HuH-7 (cell line): ENCODE data around the gene PSAT1.

Experiments used
- DNase-seq: peaks from one replicate; pipeline ENCODE4 v3.0.0; 2011; ENCODE audit warnings: low spot score

PSAT1 gene

DNA sequence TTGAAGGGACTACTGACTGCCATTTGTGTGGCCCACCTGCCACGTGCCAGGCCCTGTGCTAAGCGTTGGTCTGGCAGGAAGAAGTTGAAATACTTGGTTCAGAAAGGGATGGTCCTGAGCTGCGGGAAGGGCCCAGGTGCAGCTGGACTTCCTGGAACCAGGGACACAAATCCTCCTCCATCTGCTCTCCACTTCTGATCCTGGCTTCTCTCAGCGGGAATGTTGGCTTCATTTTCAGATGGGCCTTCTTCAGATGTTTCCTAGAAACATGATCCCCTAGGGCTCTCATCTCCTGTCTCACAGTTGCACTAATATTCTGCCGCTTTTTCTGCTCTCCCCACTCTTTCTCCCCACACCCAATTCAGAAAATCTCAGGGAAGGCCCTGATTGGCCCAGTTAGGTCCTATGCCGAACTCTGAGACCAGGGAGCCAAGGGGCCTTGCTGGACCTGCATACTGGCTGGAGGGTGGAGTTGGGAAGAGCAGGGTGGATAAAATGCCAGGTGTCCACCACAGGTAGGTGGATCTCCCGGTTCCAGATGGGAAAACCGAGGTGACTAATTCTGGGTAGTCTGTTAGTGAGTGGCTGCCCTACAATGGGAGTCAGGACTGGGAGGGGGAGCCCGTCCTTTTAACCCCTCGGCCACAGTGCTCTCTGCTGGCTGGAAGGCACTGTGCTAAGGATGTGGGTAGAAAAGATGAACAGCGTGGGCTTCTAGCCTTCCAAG is 19.4 kb downstream of the PSAT1 start:
- no peak for DNase-seq

DNA sequence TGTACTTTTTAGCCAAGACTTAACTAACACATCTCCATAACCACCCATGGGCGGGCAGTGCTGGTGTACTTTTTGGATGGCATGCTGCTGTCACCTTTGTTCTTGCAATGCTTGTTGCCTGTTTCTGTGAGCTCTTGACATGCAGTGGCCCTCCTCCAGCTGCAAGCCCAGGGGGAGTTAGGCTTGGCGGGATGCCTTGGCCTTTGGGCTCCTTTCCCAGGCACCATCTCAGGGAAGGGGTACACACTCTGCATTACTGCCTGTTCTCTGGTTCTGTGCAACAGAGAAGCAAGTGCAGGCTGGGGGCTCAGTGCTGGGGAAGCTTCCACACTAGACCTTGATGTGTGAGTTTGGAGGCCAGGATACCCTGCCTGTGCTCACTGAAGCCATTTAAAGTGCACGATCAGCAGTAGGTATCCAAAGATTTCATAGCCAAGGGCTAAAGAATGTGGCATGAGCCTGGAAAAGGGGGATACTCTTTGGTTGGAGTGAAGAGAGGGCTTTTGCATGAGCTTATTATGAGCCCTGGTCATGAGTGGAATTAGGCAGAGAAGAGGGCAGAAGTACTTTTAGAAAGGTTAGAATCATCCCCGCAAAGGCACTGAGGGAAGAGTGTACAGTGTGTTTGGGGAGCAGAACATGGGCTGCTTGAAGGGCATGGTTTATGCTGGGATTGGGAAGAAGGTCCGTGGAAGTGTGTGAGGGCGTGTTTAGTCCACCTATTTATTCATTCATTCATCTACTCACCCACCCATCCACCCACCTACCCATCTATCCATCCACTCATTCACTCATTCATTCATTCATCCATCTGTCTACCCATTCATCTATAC is 22.5 kb downstream of the PSAT1 start:
- DNase-seq = no peak

DNA sequence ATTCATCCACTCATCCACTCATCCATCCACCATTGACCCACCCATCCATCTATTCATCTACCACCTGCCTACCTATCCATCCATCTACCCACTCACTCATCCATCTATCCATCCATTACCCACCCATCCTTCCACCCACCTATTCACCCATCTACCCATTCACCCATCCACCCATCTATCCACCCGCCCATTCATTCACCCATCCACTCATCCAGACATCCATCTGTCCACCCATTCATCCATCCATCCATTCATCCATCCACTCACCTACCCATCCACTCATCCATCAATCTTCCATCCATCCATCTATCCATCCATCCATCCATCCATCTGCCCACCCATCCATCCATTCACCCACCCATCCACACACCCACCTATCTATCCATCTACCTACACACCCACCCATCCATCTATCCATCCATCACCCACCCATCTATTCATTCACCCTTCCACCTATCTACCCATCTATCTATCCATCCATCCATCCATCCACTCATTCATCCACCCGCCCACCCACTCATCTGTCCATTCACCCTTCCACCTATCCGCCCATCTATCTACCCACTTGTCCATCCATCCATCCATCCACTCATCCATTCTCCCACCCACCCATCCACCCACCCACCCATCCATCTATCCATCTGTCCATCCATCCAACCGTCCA is 23.2 kb downstream of the PSAT1 start:
- no peak for DNase-seq

DNA sequence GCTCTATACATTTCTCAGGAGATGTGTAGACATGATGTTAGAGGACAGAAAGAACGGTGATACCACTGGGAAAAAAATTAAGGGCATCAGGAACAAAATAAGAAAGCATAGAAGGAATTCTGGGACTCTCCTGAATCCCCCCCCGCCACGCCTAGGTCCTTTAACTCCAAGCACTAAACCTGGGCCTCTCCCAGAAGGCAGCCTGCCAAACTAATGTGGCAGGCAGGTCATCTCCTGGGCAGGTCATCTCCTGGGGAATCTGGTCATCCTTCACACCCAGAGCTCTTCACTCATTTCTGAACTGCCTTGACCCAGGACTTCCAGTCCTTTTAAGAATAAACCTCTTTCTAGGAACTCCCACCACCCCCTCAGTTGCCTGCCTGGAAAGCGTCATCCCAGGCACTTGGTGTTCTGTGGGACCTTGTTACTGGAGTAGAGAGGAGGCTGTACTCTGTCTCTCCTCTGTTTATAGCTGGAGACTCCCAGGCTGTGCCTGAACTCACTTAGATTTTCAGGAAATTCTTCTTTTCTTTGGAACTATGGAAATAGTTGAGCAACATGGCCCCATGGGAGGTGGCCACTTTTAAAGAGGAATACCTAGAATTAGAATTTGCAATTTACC is 24.1 kb downstream of the PSAT1 start:
- no peak for DNase-seq

DNA sequence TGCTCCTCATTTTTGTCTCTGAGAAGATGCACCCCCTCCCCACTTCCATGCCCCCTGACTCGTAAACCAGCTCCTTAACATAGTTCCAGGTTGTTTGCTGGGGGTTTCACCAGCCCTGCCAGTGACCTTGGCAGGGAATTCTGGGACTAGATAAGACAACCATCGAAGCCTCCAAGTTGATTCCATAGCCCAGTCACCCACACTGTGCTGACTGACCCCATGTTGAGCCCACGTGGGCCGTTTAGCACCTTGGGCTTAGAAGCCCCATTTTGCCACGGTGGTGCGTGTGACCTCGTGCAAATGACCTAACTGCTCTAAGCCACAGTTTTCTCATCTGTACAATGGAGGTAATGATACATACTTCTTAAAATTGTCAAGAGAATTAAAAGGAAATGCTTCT is 24.6 kb downstream of the PSAT1 start:
- no peak for DNase-seq

DNA sequence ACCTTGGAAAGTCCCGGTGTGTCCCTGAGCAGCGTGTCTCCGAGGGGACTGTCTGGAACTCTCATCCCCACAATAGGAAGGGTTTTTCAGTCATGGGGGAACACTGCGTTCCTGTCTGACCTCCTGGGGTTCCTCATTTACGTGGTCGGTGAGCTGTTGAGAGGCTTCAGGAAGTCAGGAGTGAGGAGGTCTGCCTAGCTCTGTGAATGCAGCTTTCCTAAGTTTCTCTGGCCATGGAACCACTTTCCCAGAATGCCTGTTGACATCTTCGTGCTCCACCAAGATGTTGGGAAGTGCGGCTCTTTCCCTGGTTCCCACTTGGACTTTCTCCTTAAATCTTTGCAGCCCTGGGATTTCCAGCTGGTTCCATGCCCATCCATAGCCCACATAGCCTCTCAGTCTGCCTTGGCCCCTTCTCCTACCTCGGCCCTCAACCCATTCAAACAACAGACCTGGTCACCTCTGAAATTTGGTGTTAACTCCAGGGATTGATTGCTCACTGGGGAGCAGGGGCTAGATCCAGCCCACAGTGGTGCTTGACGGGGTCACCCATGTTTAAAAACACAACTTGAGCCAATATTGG is 27.2 kb downstream of the PSAT1 start:
- DNase-seq = no peak

DNA sequence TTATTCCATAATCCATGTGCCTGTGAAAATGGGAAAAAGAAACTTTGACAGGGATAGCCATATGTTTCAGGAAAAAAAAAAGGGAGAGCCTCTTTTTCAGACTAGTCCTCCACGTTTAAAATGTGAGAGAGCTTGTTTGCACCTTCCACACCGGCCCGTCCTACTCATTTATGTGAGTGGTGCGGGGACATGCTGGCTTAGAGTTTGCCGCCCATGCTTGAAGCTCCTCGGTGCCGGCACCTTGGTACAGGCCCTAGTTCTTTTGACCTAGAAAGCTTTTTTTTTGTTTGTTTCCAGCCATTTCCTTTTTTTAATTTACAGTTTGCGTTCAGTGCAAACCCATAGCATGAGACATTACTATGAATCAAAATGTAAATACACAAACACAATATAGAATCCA is 27.8 kb downstream of the PSAT1 start:
- no peak for DNase-seq

DNA sequence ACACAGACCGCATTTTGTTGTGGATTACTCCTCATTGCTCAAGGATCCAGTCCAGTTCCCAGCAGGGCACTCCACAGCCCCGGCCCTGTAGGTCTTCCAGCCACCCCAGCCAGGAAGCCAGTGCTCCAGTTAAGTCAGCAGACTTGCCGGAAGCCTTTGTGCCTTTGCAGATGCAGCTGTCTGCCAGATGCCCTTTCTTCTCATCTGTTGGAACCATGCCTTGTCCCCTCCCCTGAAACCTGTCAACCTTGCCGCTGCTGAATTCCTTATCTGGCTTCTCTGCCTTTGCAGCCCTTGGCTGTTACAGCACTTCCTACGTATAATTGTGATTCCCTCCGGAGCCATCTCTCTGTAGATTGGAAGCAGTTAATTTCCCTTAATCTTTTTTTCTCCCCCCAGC is 28.4 kb downstream of the PSAT1 start:
- no peak for DNase-seq

DNA sequence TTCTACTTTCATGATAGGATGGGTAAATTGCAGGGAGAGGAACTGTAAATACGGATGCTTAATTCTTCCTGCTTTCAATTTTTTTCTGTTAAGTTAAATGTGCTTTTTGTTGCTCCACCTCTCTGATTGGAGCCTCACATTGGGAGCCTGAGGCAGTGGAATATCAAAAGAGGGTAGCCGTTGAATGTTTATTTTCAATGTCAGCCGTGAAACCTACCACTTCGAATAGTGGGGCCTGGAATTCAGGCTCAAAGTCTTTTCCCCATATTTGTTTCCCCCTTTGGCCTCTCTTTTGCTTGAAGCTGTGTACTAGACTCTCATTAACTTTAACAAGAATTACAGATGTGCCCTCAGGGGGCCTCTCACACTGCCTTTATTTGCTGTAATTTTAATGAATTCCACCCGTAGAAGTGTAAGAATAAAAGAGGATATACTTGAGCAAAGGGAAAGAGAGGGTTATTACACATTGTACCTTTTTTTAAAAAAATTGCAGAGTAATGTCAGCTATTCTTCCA is 29.0 kb downstream of the PSAT1 start:
- DNase-seq = no peak

DNA sequence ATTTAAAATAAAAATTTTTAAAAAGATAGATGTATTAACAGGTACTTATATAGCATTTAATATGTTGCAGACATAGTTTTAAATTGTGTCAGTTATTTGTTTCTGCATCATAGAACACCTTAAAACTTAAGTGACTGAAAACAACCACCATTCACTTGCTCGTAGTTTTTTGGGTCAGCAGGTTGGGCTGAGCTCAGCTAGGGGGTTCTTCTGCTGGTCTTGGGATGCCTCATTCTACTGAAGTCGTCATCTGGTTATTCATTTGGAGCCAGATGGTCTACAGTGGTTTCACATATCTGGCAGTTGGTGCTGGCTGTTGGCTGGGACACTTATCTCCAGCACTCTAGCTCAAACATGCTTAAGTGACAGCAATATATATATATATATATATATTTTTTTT is 29.6 kb downstream of the PSAT1 start:
- DNase-seq = no peak

DNA sequence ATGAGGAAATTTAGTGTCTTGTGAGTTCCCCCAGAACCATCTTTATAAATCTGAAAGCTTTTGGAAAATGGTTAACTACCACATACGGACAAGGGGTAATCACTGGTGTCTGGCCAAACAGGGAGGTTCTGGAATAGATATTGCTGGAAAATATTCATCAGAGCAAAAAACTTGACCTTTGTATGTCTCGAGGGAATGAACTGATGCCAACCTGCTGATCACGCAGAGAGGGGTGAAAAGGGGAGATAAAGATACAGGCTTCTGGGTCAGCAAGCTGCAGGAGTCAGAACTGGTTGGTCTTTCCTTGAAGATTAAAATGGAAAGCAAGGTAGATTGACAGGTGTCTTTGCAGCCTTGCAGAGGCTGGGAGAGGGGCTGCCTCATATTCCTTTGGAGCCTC is 35.5 kb downstream of the PSAT1 start:
- DNase-seq = no peak

DNA sequence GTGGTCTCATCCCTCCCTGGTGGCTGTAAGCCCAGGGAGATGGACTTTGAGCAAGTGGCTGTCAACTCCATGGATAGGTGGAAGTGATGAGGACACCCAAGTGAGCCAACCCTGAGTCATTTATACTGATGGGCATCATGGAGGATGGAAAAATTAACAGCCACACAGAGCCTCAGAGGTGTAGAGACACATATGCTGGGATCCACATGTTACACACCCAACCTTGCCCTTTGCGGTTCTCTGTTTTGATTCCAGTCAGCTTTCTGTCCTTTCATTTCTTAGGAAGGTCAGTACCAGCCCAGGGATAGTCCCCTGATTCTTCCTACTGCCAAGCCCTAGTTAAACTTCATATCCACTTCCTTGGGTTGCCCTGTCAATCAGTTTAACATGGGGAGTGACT is 51.9 kb downstream of the PSAT1 start:
- DNase-seq = no peak

DNA sequence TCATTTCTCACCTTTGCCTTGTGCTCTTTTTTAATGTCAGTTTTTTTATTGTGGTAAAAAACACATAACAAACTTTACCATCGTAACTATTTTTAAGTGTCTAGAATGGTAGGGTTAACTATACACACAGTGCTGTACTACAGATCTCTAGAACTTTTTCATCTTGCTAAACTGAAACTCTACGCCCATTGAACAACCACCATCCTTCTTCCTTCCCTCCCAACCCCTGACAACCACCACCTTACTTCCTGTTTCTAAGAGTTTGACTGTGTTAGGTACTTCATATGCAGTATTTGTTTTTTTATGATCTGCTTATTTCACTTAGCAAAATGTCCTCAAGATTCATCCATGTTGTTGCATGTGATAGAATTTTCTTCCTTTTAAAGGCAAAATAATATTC is 54.9 kb downstream of the PSAT1 start:
- no peak for DNase-seq

DNA sequence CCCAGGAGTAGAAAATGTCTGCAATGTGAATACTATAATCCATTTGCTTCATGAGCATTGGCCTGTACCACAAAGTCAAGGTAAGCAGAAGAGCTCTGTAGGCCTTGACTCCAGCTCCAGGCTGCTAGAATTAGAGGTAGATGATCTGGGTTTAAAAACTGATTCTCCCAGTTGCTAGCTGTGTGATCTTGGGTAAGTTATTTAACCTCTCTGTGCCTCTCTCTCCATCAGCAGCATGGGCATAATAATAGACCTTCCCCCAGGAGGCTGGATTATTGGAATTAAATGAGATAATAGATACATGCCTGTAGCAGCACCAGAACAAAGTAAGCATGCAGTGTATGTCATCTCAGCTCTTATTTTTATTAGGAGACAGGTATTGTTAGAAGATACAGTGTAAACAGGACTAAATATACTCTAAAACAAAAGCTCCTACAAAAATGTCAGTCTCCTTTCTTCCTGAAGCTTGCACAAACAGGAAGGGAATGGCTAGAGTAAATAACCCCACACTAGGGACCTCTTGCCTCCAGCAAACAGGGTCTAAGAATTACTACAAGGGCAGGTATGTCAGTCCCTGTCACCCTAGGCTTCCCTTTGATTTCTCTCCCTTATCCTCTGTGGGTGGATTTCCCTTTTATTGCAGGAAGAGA is 57.5 kb downstream of the PSAT1 start:
- DNase-seq = peak; percentile 50

DNA sequence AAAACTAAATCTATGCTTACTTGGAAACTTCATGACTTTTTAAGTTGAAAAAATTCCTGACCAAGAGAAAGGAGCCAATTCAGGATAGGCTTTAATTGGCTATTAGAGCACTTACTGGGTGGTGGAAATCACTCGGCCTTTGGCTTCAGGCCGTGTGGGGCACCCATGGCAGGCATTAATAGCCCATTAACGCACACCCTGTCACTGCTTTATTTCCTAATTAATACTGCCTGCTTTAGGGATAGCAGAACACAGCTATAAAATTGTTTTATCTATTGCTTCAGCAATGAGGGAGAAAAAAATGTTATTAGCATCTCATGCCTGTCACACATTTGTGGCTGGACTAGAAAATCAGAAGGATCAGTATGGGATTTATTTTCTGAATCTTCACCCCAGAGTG is 58.1 kb downstream of the PSAT1 start:
- DNase-seq = no peak

DNA sequence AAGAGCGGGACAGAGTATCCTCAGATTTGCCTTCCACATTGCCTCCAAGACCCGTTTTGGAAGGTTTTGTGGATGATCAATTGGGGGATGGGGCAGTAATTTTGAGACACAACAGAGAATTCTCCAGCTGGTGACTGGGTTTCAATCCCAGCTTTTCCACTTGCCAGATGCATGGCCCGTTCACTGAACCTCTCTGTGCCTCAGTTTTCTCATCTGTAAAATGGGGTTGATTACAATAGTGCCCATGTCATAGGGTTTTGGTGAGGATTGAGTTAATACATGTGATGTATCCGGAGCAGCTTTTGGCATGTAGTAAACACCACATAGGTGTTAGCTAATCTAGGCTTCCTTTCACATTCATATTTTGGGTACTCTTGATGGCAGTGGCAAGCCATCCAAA is 59.7 kb downstream of the PSAT1 start:
- DNase-seq = no peak

DNA sequence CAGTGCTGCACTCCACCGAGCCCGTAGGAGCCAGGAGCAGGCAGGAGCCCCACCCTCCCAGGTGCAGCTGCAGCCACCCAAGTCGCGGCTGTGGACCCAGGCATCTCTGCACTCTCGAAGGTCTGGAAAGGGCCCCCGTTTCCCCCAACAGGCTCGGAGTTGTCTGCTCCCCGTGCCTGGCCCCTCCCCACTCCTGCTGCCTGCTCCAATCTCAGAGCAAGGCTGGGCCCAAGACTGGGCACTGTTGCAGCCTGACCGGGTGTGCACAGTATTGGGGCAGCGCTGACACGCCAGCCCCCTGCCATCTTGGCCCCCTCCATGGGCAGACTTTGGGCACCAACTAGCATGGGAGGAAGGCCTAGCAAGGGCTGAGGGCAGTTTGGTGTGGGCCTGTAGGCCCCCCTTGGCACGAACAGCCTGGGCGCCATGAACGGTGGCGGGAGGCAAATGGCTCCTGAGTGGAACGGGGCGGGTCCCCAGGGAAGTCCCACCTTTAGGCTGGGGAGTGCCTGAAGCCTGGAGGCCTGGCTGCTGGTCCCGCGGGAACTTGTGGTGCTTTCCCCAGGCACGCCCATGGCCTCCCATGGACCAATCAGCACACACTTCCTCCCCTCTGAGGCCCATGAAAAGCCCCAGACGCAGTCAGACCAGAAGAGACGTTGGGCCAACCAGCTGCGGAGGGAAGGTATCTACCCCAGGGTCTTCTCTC is 60.4 kb downstream of the PSAT1 start:
- DNase-seq = no peak

DNA sequence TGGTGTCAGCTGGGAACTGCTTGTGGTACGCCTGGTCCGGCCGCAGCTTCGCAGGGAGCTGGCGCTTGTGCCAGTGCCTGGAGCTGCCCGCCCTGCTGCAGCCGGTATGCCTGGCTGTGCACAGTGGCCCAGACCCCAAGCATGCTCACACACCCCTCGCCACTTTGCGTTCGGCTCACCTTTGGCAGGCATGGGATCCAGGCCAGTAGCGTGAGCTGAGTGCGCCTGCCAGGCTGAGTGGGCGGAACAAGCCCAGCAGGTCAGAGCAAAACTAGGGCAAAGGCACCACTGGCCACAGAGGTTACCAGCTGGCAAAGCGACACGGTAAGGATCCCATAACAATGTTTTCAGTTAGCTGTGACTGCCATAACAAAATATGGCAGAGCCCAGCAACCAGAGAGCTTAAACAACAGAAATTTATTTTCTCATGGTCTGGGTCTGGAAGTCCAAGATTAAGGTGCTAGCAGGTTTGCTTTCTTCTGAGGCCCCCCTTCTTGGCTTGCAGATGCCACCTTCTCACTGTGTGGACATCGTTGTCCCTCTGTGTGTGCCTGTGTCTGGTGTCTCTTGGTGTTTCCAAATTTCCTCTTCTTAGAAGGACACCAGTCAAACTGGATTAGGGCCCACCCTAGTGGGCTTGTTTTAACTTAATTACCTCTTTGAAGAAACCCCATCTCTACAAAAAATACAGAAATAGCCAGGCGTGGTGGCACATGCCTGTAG is 61.6 kb downstream of the PSAT1 start:
- DNase-seq = no peak

DNA sequence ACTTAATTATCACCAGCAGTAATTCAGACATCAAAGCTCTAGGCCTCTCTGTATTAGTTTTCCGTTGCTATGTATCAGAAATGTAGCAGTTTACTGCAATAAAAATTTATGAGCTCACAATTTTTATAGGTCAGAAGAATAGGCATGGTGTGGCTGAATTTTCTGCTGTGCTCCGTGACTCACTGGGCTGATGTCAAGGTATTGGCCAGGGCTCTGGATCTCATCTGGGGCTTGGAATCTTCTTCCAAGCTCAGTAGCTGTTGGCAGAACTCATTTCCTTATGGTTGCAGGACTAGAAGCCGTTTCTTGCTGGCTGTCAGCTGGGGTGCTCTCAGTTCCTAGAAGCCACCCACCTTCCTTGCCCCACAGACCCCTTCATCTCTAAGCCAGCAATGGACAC is 66.3 kb downstream of the PSAT1 start:
- no peak for DNase-seq
